ENCODE data around the gene HTR3B. TPM values are rescaled to one million over a fixed set of nuclear protein-coding genes. Genes with fewer than 3 reads are reported as not detected.

The HTR3B gene, protein sequence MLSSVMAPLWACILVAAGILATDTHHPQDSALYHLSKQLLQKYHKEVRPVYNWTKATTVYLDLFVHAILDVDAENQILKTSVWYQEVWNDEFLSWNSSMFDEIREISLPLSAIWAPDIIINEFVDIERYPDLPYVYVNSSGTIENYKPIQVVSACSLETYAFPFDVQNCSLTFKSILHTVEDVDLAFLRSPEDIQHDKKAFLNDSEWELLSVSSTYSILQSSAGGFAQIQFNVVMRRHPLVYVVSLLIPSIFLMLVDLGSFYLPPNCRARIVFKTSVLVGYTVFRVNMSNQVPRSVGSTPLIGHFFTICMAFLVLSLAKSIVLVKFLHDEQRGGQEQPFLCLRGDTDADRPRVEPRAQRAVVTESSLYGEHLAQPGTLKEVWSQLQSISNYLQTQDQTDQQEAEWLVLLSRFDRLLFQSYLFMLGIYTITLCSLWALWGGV
- not detected in 2 replicates for total RNA-seq

DNA sequence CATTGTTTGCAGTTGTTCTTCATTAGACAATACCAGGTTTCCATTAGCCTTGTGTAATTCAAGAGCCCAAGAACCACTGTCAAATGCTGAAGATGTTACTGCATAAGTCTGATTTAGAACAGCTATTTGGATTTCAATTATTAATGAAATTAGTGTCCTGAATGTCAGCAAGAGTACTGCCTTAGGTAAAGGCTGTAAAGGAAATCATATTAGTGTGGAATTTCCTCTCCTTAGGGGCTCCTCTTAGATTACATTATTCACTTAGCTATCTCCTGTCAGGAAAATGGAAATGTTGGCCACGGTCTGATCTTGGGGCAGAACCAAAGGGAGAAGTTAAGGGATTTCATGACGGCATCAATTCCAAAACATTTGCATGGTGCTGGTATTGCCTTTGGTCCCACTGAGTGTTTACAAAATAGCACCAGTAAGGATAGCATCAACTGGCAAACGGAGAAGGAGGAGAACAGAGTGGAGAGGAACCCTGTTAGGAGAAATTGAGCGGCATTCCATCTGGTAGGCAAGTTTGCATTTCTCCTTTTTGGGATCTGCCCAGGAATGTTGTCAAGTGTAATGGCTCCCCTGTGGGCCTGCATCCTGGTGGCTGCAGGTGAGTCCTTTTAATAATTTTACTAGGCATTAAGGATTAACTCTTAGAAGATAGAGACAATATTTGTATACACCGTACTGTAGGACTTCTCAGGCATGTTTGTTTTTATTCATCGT is at the start of gene HTR3B:
TSS of gene HTR3B (plus strand) at position 418 of the 723 bp plus-strand sequence. CDS start at position 556, 138 bp downstream.

DNA sequence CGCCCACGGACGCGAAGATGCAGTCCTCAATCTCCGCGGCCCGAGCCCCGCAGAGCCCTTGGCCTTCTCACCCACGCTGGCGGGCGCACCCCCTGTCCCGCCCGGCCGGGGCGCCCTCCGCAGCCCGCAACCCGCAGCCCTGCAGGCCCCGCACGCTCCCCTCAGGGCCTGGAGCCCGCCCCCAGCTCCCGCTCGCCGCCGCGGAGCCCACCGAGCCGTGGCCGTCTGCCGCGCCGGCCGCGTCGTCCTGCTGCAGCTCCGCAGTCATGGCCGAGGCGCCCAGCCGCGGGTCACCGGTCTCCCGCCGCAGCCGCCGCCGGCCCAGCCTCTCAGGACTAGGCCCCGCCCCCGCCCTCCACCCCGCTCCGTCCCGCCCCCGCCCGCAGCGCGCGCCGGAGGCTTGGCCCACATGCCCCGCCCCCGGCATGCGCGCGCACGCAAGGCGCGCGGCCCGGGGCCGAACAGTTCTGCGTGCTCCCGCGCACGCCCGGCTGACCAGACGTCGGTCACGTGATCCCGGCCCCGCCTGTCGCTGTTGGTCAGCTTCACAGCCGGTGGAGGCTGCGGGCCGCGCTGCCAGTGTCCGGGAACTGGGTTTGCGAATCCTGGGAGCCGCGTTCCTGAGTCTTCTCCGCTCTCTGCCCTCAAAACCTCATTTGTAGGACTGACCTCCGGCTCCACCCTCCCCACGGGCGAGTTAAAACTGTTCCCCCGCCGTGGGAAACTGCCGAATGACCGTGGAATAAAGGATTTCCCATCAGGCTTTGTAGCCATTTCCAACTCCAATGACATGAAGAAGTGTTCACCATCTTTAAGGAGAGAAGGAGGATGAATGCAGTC is 29.1 kb upstream of the HTR3B start, which contains the start of gene USP28:
TSS of gene USP28 (minus strand) at position 339 of the 840 bp plus-strand sequence. CDS start at position 268, 71 bp downstream.

DNA sequence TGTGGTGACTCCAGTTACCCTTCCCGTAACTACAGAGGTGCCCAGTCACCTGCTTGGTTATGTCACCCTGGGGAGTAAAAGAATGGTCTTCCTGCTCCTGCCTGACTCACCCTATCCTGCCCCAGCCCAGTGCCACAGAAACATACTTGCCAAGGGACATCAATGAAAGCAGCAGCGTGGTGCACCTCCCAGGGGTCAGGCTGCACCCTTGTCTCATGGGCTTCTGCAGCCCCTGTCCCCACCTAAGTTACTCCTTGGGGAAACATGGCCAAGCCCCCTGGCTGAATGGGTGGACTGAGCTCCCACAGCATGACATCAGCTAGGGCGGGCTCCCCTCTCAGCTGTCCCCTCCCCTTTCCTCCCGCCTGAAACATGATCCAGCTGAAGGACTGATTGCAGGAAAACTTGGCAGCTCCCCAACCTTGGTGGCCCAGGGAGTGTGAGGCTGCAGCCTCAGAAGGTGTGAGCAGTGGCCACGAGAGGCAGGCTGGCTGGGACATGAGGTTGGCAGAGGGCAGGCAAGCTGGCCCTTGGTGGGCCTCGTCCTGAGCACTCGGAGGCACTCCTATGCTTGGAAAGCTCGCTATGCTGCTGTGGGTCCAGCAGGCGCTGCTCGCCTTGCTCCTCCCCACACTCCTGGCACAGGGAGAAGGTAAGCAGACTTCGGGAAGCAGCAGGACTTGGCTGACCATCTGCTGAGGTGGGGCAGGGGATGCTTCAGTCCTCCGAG is 70.3 kb downstream of the HTR3B start, which contains the start of gene HTR3A:
TSS of gene HTR3A (plus strand) at position 368 of the 730 bp plus-strand sequence. CDS start at position 586, 218 bp downstream.

Other genes starting within 250 kb of the HTR3B start
- gene TMPRSS5, start 198.5 kb upstream of the HTR3B start, total RNA-seq = not detected in 2 replicates
- 11.7 and 20.1 TPM in 2 replicates for gene ZW10, start 131.1 kb upstream of the HTR3B start, total RNA-seq
- gene CLDN25, start 125.0 kb upstream of the HTR3B start, total RNA-seq = not detected in 2 replicates
- gene USP28, start 29.2 kb upstream of the HTR3B start, total RNA-seq = 26.2 and 37.3 TPM in 2 replicates
- gene HTR3A, start 70.3 kb downstream of the HTR3B start, total RNA-seq = not detected in 2 replicates
- 0.08 and 0.55 TPM in 2 replicates for gene ZBTB16, start 154.9 kb downstream of the HTR3B start, total RNA-seq

Measured in hair follicular keratinocyte (primary cell).